ENCODE results near the gene ADGRV1. TPM values are rescaled to one million over a fixed set of nuclear protein-coding genes. Genes with fewer than 3 reads are reported as not detected.

ADGRV1 gene
- total RNA-seq, 1 experiment from 2014 or later, result 64.8 TPM

DNA sequence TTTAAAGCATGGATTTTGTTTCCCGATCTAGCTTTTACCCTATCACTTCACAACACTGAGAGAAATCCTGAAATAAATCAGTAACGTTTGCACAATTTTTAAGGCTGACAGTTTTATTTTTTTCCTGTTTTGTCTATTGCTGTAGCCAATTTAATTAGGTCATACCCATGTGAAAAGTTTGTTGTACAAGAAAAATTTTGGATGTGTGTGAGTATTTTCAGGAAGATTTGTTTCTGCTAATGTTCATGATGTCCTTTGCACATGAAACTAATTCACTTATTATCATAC is 586.7 kb downstream of the ADGRV1 start:
- no peak overlapping the region for H2AFZ ChIP-seq (ENCODE audit: low read length)
- Mint-ChIP-seq H3K36me3 (ENCODE audit: insufficient read depth in 1 of 3, low read depth in 3 of 3) (peaks cover 20 to 27% (median 21%) of the 10 kb centered on the region in 3 experiments), H3K27me3 (ENCODE audit: low read depth) (no peaks in the 10 kb centered on the region), H3K4me3 (no peak overlapping the region), H3K27ac (peak overlapping the region in 1 of 3 experiments; percentile 44; a peak in 1 of 7 replicates), H3K9me3 (peaks cover 10 to 16% of the 10 kb centered on the region in 2 experiments; a peak in 4 of 5 replicates), H3K4me1 (peaks cover 15 to 19% of the 10 kb centered on the region in 2 experiments)
- H3T11ph ChIP-seq (ENCODE audit: low read length), result no peak overlapping the region
- H2BK5ac ChIP-seq (ENCODE audit: insufficient read length, low read length), result no peak overlapping the region
- no peak overlapping the region for H4K5ac ChIP-seq (ENCODE audit: insufficient read length, low read depth, low read length)
- no peaks in the 10 kb centered on the region; the same call in 1 of the 2 replicates for H3K4me1 ChIP-seq (ENCODE audit: insufficient read depth, low read length)
- H4K8ac ChIP-seq (replicated peaks; ENCODE audit: insufficient read length, low read depth, low read length), result no peak overlapping the region
- H3K27ac ChIP-seq (ENCODE audit: insufficient read length, low read depth, low read length), result no peak overlapping the region
- H3K27me3 ChIP-seq (ENCODE audit: insufficient read depth, low read length), result no peaks in the 10 kb centered on the region
- H2BK15ac ChIP-seq (ENCODE audit: low read depth, low read length), result no peak overlapping the region
- H3K4ac ChIP-seq (ENCODE audit: low read depth, low read length), result no peak overlapping the region
- H4K91ac ChIP-seq (ENCODE audit: insufficient read length, low read depth, low read length), result no peak overlapping the region
- WGBS (ENCODE audit: extremely low coverage, insufficient read length, low lambda C conversion rate), result no CpG with 5 or more reads among the region's 2 CpGs
- TF ChIP-seq, protein P1, sequence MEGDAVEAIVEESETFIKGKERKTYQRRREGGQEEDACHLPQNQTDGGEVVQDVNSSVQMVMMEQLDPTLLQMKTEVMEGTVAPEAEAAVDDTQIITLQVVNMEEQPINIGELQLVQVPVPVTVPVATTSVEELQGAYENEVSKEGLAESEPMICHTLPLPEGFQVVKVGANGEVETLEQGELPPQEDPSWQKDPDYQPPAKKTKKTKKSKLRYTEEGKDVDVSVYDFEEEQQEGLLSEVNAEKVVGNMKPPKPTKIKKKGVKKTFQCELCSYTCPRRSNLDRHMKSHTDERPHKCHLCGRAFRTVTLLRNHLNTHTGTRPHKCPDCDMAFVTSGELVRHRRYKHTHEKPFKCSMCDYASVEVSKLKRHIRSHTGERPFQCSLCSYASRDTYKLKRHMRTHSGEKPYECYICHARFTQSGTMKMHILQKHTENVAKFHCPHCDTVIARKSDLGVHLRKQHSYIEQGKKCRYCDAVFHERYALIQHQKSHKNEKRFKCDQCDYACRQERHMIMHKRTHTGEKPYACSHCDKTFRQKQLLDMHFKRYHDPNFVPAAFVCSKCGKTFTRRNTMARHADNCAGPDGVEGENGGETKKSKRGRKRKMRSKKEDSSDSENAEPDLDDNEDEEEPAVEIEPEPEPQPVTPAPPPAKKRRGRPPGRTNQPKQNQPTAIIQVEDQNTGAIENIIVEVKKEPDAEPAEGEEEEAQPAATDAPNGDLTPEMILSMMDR (conservative IDR thresholded peaks at IDR 0.05), result no peak
- no peak overlapping the region for H2BK120ac ChIP-seq (ENCODE audit: low read depth, low read length, poor library complexity, severe bottlenecking)
- no peak overlapping the region for H3K18ac ChIP-seq (ENCODE audit: insufficient read length, low read depth, low read length)
- no peak overlapping the region for H3K9ac ChIP-seq (ENCODE audit: extremely low read depth, insufficient read length, low read length)
- H3K79me1 ChIP-seq (ENCODE audit: insufficient read depth, low read depth, low read length, poor library complexity, severe bottlenecking), result no peaks in the 10 kb centered on the region
- H2AK5ac ChIP-seq (ENCODE audit: insufficient read length, low read length), result no peak overlapping the region
- no peaks in the 10 kb centered on the region for H3K9me3 ChIP-seq (ENCODE audit: control insufficient read depth, low read depth, low read length)
- no peak overlapping the region for H2BK20ac ChIP-seq (ENCODE audit: low read depth, low read length, poor library complexity, severe bottlenecking)
- no peaks in the 10 kb centered on the region for H3K23me2 ChIP-seq (ENCODE audit: insufficient read length, low read depth, low read length, poor library complexity, severe bottlenecking)
- H2BK12ac ChIP-seq (ENCODE audit: insufficient read length, low read depth, low read length), result no peak overlapping the region
- no peak overlapping the region for H3K4me2 ChIP-seq (ENCODE audit: insufficient read depth, insufficient read length, low read length)
- no peak overlapping the region for H3K56ac ChIP-seq (ENCODE audit: insufficient read length, low read depth, low read length)
- H3K23ac ChIP-seq (ENCODE audit: insufficient read length, low read depth, low read length), result no peak overlapping the region
- no peaks in the 10 kb centered on the region for H3K79me2 ChIP-seq (ENCODE audit: insufficient read depth, low read length)
- no peaks in the 10 kb centered on the region for H4K20me1 ChIP-seq (ENCODE audit: control insufficient read depth, insufficient read depth, insufficient read length)
- no peak overlapping the region for H3K14ac ChIP-seq (ENCODE audit: insufficient read depth, low read length)
- no peak for DNase-seq

Data from H9 (cell line).